ENCODE measurements around the gene RFLNA.

The RFLNA gene

GRCh38 chr12:124259154-124260066 is 35.5 kb upstream of the RFLNA start:
- TF ChIP-seq CTCF (conservative IDR thresholded peaks at IDR 0.05): no peak
- H3K27ac ChIP-seq: no peak overlapping the region

GRCh38 chr12:124261885-124262284 is 33.0 kb upstream of the RFLNA start:
- TF ChIP-seq CTCF (conservative IDR thresholded peaks at IDR 0.05): no peak
- no peak overlapping the region for H3K27ac ChIP-seq

DNA sequence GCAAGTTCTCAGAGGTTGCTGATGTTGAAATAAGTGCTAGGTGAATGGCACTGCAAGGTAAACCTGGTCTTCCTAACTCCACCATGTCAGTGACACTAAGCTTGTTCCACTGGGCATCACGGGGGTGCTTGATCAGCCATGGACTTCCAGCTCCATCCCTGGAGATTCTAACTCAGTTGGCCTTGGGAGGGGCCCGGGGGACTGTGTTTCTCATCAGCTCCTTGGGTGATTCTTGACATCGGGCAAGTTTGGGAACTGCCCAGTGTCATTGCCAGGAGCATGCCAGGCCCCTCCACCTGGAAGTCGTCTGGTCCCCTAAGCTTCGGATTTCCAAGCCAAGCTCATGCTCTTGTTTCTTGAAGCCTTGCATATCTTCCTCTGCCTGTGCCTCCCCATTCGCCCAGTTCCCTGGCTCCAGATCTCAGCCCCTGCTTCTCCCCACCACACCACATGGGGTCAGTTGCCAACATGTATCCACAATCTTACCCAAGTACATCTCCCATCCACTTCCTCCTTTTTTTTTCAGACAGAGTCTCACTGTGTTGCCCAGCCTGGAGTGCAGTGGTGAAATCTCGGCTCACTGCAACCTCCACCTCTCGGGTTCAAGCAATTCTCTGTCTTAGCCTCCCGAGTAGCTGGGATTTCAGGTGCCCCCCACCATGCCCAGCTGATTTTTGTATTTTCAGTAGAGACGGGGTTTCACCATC is 30.7 kb upstream of the RFLNA start:
- no peak overlapping the region for H3K27ac ChIP-seq
- TF ChIP-seq CTCF (conservative IDR thresholded peaks at IDR 0.05): no peak

DNA sequence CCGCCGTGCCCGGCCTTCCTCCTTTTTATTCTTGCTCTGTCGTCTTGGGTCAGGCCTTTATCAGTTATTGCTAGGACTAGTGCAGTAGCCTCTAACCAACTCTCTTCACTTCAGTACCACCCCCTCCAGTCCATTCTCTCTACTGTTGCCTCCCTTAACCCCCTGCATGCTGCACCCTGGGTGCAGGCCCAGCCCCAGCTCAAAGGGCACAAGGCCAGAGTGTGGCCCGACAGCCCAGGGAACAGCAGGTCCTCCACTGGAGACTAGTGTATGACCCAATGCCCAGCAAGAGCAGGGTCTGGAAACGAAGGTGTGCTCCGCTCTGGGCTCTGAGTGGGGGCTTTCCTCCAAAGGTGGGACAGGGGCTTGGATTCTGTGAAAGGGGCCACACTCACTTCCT is 30.0 kb upstream of the RFLNA start:
- H3K27ac ChIP-seq: no peak overlapping the region
- TF ChIP-seq CTCF (conservative IDR thresholded peaks at IDR 0.05): no peak

DNA sequence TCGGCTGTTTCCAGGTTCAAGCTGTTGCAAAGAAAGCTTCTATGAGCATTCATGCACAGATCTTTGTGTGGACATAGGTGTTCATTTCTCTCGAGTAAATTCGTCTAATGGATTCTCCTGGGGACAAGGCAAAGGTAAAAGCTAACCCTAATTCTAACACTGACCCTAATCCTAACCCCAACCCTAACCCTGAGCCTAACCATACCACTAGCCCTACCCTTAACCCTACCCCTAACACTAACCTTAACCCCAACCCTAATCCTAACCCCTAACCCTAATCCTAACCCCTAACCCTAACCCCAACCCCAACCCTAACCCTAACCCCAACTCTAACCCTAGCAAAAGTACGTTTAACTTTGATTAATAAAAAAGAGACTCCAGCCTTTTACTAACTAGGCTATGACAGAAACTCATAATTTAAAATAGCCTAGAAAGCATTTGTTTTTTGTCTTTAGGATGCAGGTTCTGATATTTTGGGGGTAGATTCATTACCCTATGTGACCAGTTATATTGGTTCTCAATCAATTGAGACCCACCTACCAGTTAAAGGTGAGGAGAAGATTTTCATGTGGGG is 27.6 kb upstream of the RFLNA start:
- no peak for TF ChIP-seq CTCF (conservative IDR thresholded peaks at IDR 0.05)
- no peak overlapping the region for H3K27ac ChIP-seq

DNA sequence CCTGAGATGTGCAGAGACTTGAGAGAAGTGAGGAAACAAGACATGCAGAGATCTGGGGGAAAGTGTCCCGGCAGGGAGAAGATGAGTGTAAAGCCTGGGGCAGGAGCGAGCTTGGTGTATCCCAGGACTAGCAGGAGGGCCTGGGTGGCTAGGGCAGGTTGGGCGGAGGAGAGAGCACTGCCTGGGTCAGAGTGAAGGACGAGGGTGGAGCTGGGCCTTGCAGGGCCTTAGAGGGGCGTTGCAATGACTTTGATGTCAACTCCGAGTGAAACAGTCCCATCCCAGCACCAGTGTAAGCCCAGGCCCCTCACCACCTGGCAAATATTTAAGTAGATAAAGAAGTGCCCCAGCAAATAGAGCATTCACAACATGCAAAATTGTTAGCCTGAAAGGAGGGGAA is 24.2 kb upstream of the RFLNA start:
- TF ChIP-seq CTCF (conservative IDR thresholded peaks at IDR 0.05): no peak

DNA sequence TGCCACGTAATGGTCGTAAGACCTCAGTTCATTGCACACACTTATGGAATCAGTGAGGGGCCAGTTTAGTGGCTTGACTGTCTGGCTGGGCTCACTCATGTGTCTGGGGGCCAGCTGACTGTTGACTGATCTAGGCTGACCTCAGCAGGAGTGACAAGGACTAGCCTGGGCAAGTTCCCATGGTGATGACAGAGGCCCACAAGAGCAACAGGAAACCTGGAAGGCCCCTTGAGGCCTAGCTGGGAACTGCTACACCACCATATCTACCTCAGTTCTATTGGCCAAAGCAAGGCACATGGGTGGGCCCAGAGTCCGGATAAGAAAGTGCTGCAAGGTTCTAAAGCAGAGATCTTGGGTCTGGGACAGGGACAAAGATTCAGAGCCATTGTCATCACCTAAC is 21.3 kb upstream of the RFLNA start:
- no peak overlapping the region for H3K27ac ChIP-seq
- TF ChIP-seq CTCF (conservative IDR thresholded peaks at IDR 0.05): no peak

More for the DNA sequence above, 24.2 kb upstream of the RFLNA start:
- H3K27ac ChIP-seq: no peak overlapping the region
